HL-60 (cell line): ENCODE results near the gene GIT2.

Experiments used
- DNase-seq, 2 experiments: peaks; one replicate each; pipeline ENCODE4 v3.0.0-alpha.2; 2010 to 2020; ENCODE audit warnings: low read depth in 1 of 2, low spot score in 1 of 2
- H3K27ac ChIP-seq: fragments of 250-450 bp; sonication (Bioruptor Pico); replicated peaks from 2 replicates; pipeline ENCODE4 v1.5.1; 2020; ENCODE audit warnings: mild to moderate bottlenecking, moderate library complexity
- H3K27me3 ChIP-seq: fragments of 250-450 bp; sonication (Bioruptor Pico); 2 replicates; pipeline ENCODE4 v1.5.1; 2021; ENCODE audit warnings: mild to moderate bottlenecking, moderate library complexity; ENCODE audit not compliant: insufficient read depth, poor library complexity, severe bottlenecking
- H3K4me3 ChIP-seq: replicated peaks from 2 replicates; pipeline ENCODE4 v1.5.1; 2011; ENCODE audit warnings: mild to moderate bottlenecking, control low read depth, low read length; ENCODE audit not compliant: insufficient read depth
- CTCF ChIP-seq: IDR thresholded peaks from one replicate; pipeline ENCODE4 v1.5.1; 2011; ENCODE audit warnings: low read length, control low read depth, inconsistent platforms; ENCODE audit not compliant: insufficient read depth
- GABPA ChIP-seq: IDR thresholded peaks from 2 replicates; pipeline ENCODE4 v1.6.1; 2012; ENCODE audit warnings: low read depth
- POLR2AphosphoS5 ChIP-seq: IDR thresholded peaks from 2 replicates; pipeline ENCODE4 v1.6.1; 2012; ENCODE audit warnings: low read depth
- REST ChIP-seq: IDR thresholded peaks from 2 replicates; pipeline ENCODE4 v1.6.1; 2012; ENCODE audit warnings: low read depth; ENCODE audit not compliant: insufficient replicate concordance
- SPI1 ChIP-seq: IDR thresholded peaks from 2 replicates; pipeline ENCODE4 v1.6.1; 2012; ENCODE audit warnings: low read depth, mild to moderate bottlenecking, borderline replicate concordance

GIT2 gene

GRCh38 chr12:109937371-109937770 is 58.8 kb downstream of the GIT2 start:
- Histone ChIP-seq H3K4me3 (no peak overlapping the region), H3K27ac (no peak overlapping the region), H3K27me3 (no peaks in the 10 kb centered on the region)
- no peak for DNase-seq
- TF ChIP-seq POLR2AphosphoS5 (no peak), GABPA (no peak), CTCF (no peak), SPI1 (no peak), REST (no peak)

GRCh38 chr12:109934026-109934425 is 62.1 kb downstream of the GIT2 start:
- no peak for DNase-seq

More at GRCh38 chr12:109934026-109934425, 62.1 kb downstream of the GIT2 start:
- H3K27me3 ChIP-seq, result no peaks in the 10 kb centered on the region
- no peak overlapping the region for H3K27ac ChIP-seq
- no peak for TF ChIP-seq SPI1
- TF ChIP-seq POLR2AphosphoS5, result no peak
- no peak for TF ChIP-seq CTCF
- no peak for TF ChIP-seq GABPA
- TF ChIP-seq REST, result no peak
- no peak overlapping the region for H3K4me3 ChIP-seq
